Stimulated activated CD4-positive, alpha-beta T cell treated with anti-CD3 and anti-CD28 coated beads, Interleukin-4, amount 100 ng/mL, for 48 hours (primary cell): ENCODE data around the gene TBC1D20.
"Not testable (repeated sequence)": the region's sequence is repeated elsewhere in the genome, so short reads cannot be mapped to it uniquely, and the experiment has no call there.

Experiments used
- DNase-seq, 2 donors: peaks; one replicate each; pipeline ENCODE4 v3.0.0-alpha.2; 2020; ENCODE audit warnings: low read depth in 2 of 2

Gene TBC1D20

DNA sequence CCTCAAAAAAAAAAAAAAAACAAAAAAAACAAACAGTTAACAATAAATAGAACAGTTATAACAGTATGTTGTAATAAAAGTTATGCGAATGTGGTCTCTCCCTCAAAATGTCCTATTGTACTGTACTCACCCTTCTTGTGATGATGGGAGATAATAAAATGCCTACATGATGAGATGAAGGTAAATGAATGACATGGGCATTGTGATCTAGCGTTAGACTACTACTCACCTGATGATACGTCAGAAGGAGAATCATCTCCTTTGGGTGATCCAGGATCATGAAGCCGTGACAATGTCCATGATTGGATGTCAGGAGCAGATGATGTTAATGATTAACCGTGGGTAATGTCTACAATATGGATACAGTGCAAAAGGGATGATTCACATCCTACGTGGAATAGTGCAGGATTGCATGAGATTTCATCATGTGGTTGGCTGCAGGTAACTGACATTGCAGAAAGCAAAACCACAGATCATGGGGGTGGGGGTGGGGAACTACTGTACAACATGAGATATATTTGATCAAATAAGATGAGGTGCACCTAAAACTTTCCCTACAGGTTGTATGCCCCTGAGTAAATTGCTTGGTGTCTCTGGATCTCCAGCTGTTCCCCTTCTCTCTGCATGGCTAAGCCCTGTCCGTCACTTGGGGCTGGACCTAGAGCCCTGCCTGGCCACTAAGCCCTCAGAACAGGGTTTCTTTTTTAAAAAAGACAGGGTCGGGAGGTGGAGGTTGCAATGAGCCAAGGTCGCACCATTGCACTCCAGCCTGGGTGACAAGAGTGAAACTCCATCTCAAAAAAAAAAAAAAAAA lies 60.4 kb downstream of the TBC1D20 start:
- DNase-seq = no peak

DNA sequence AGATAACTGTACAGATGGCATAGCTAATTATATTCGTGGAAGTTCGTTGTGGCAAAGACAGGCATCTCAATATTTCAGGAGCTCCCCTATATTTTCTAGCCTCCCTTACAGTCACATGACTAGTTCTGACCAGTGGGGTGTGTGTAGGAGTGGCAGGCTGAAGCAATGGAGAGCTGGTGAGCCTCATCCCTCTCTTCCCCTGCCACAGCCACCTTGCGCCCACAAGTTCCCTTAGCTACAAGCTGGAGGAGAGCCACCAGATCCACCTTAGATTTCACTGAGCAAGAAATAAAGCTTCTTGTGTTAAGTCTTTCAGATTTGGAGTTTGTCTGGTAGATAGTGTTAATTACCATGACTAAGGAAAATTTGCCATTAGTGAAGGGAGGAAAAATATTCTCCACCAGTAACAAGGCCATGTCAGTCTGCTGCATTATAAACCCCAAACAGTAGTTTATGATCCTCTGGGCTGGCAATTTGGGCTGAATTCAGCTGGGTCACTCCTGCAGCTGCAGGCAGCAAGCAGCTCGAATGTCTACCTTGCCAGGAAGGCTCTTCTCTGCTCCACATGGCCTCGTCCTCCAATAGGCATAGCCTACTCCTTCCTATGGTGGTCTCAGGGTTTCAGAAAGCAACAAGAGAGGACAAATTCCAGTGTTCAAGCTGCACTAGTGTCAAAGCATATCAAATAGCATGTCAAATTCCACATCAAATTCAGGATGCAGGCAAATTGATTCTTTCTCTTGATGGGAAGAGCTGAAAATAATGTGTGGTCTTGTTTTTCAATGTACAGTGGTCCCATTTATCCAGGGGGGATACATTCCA lies 61.7 kb downstream of the TBC1D20 start:
- no peak for DNase-seq

DNA sequence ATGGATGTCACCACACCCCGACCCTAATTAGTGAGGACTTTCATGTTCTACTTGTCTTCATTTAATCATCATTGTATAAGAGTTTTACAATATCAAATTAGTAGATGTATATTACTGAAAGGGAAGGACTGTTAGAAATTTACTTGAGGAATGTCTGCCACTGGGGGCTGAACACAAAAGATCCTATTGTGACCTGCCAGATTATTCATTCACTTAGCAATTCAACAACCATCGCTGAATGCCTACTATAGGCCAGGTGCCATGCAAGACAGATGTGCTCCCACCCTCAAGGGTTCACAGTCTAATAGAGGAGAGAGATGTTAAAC lies 62.2 kb downstream of the TBC1D20 start:
- DNase-seq = no peak

DNA sequence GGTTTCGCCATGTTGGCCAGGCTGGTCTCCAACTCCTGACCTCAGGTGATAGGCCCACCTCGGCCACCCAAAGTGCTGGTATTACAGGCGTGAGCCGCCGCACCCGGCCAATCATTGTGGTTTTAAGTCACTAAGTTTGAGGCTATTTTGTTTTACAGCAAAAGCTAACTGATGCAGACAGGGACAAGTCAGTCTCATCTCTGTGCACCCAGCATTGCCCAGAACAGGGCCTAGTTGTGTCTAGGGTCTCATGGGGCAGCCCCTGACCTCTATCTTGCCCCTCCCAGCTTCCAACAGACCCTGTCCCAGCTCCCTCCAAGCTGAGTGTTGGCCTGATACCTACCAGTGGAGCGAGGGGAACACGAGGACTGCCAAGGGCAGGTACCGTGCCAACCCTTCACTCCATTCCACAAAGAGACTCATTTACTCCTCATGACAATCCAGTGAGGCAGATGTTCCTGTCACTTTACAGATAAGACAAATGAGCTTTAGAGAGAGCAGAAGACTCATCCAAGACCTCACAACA lies 63.1 kb downstream of the TBC1D20 start:
- DNase-seq = no peak

DNA sequence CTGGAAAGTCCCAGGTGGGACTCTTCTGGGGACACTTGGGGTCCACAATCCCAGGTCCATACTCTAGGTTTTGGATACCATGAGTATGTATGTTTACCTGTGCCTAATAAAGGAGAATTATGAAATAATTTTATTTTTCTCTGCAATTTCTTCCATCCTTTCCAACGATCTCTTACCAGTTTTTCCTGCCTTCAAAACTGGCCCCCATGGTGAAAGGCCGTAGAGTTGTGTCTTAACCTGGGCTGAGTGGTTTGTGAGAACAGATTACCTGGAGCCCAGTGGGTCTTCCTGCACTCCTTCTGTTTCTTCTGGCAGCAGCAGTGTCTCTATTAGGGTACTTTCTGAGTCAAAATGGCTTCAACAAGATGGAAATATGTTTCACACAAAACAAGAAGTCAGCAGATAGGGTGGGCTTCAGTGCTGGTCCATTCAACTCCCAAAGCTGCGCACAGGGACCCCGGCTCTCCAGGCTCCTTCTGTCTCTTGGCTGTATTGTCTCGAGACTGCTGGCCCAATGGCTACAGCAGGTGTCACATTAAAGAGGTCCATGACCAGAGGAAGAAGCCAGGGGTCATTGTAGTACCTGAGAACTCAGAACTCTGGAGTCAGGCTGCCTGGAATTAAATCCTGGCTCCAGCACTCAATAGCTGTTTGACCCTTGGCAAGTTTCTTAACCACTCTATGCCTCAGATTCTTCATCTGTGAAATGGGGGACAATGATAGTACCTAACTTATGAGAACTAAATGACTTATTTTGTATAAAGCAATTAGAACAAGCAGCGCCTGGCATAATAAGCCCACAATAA lies 64.7 kb downstream of the TBC1D20 start:
- DNase-seq = no peak

DNA sequence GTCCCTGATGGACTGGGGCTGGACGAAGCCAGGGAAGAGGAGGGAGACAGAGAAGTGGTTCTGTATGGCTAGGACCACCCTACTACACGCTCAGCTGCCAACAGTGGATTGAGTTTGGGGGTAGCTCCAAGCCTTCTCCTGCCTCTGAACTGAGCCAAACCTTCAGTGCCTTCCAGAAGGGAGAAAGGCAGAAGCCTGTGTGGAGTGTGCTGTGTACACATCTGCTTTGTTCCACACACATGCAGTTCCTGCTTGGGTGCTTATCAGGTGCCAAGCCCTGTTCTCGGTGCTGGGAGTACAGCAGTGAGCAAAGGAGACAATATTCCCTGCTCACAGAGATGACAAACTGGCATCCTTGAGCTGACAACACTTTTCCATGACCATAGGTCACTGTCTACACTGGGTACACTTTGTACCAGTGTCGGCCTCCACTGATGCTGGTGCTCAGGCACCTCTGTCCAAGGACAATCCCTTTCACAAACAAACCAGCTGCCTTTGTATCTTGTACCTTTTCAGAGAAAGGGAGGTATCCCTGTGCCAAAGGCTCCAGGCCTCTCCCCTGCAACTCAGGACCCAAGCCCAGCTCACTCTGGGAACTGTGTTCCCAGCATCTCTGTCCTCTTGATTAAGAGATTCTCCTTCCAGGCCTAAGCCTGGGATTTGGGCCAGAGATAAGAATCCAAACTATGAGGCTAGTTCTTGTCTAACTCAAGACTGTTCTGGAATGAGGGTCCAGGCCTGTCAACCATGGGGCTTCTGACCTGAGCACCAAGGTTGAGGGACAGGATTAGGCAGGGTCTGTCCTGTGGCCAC lies 65.5 kb downstream of the TBC1D20 start:
- no peak for DNase-seq

DNA sequence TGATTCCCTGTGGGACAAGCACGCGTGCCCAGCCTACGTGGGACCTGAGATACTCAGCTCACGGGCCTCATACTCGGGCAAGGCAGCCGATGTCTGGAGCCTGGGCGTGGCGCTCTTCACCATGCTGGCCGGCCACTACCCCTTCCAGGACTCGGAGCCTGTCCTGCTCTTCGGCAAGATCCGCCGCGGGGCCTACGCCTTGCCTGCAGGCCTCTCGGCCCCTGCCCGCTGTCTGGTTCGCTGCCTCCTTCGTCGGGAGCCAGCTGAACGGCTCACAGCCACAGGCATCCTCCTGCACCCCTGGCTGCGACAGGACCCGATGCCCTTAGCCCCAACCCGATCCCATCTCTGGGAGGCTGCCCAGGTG lies 66.1 kb downstream of the TBC1D20 start:
- no peak for DNase-seq

DNA sequence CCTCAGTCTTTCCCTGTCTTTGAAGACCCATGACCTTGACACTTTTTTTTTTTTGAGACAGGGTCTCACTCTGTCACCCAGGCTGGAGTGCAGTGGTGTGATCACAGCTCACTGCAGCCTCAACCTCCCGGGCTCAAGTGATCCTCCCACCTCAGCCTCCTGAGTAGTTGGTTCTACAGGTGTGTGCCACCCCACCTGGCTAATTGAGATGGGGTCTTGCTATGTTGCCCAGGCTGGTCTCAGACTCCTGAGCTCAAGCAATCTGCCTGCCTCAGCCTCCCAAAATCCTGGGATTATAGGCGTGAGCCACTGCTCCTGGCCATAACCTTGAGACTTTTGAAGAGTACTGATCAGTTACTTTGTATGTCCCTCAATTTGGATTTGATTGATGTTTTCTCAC lies 69.0 kb downstream of the TBC1D20 start:
- DNase-seq = not testable (repeated sequence)

DNA sequence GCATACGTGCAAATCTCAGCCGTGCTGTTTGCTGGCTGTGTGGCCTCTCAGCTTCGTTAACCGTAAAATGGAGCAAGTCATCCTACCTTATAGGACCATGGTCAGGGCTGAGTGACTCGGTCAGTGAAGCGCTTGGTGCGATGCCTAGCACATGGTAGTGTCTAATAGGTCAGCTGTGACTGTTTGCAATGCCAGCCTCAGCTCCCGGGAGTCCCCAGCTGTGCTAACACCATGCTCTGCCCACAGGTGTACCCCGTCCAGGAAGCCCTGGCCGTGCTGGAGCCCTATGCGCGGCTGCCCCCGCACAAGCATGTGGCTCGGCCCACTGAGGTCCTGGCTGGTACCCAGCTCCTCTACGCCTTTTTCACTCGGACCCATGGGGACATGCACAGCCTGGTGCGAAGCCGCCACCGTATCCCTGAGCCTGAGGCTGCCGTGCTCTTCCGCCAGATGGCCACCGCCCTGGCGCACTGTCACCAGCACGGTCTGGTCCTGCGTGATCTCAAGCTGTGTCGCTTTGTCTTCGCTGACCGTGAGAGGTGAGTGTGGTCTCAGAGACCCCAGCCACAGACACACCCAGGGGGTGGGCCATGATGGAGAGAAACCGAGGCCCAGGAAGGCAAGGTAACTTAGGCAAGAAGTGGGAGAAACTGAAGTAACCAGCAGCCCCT lies 71.2 kb downstream of the TBC1D20 start:
- DNase-seq = no peak

DNA sequence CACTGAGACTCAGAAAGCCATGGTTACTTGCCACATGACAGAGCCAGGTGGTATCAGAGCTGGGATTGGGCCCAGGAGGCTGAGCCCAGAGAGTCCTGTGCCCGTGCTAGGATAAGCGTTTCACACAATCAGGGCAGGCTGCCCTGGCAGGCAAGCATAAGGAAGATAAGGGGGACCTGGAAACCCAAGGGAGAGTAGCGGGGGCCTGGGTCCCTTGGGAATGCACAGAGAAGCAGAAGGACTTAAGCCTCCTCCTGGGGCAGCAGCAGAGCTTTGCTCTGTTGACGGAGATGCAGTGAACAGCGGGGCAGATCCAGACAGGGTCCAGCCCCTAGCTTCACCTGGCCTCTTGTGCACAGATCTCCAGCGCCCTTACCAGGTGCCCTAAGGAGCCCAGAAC lies 73.1 kb downstream of the TBC1D20 start:
- DNase-seq = no peak

DNA sequence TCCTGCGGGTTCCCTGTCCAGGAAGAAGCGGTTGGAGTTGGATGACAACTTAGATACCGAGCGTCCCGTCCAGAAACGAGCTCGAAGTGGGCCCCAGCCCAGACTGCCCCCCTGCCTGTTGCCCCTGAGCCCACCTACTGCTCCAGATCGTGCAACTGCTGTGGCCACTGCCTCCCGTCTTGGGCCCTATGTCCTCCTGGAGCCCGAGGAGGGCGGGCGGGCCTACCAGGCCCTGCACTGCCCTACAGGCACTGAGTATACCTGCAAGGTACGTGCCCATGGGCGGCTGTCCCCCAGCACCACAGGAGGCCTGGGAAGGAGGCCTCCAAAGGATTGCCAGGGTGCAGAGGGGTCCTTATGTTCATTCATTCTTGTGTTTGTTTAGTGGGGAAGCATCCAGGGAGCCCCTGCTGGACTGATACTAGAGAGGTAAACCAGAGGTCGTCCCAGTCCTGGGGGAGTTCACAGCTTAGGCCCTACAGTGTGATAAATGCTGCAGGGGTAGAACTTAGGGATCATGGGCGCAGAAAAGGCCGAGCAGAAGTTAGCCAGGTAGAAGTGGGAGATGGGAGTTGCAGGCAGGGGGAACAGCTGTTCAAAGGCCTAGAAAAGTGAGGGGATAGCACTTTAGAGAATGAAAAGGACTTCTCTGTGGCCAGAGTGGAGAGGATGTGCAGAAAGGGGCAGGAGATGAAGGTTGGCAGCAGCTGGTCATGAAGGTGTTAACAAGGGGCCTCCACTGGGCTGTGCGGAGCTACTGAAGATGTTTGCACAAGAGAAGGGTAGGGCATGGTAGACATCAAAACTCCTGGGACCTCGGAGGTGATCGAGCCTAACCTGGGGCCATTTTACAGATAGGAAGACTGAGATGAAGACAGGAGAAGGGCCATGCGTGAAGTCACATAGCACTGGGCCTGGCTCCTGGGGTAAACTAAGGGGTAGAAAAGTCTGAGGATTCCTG lies 74.0 kb downstream of the TBC1D20 start:
- DNase-seq = no peak

DNA sequence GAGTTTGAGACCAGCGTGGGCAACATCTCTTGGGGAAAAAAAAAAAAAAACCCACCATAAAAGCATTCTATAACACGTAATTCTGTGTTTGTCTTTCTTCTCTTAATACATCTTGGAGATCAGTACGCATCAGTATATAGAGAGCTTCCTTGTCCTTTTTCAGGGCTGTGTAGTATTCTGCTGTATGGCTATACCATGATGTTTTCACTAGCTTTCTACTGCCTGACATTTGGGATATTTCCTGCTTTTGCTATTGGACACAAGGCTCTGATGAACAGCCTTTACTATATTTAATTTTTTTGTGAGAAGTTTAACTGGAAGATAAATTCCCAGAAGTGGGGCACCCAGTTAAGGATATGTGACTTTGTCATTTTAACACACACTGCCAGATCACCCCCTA lies 74.8 kb downstream of the TBC1D20 start:
- DNase-seq = no peak

DNA sequence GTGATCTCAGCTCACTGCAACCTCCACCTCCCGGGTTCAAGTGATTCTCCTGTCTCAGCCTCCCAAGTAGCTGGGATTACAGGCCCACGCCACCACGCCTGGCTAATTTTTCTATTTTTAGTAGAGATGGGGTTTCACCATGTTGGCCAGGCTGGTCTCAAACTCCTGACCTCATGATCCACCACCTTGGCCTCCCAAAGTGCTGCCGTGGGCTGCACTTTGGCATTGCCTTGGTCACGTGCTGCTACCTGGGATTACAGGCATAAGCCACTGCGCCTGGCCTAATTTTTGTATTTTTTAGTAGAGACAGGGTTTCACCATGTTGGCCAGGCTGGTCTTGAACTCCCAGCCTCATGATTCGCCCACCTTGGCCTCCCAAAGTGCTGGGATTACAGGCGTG lies 75.7 kb downstream of the TBC1D20 start:
- DNase-seq = not testable (repeated sequence)
